HepG2 (cell line): ENCODE data around the gene SRCIN1. TPM values are rescaled to one million over a fixed set of nuclear protein-coding genes. Genes with fewer than 3 reads are reported as not detected.

ENCODE experiments used
- ATAC-seq: fragments of 200-7000 bp; cut with Tn5 transposase; 3 replicates; pipeline ENCODE4 v1.9.1; 2020; ENCODE audit warnings: mild to moderate bottlenecking, moderate library complexity
- BruUV-seq: library from RNA; stranded (reverse); fragments of 400-500 nt; replicated peaks from 2 replicates; lab custom pipeline; 2021; lab: Mats Ljungman, UMichigan
- CTCF ChIA-PET: fragments of 300-600 bp; formaldehyde crosslinking; extraction: SDS; loops from one replicate; lab custom pipeline; 2021; ENCODE audit warnings: low total read pairs, inconsistent platforms, low intra/inter-chr PET ratio; lab: Yijun Ruan, JAX
- POLR2A ChIA-PET: fragments of 350-600 bp; sonication (Branson Sonifier 250); formaldehyde crosslinking; loops from one replicate; lab custom pipeline; 2020; ENCODE audit warnings: antibody characterized with exemption, inconsistent platforms; lab: Yijun Ruan, JAX
- DNase-seq: peaks from one replicate; pipeline ENCODE4 v3.0.0-alpha.2; 2015; ENCODE audit warnings: low spot score
- FAIRE-seq: peaks from 3 replicates; lab custom pipeline; 2011; peaks lifted over from hg19 to GRCh38; lab: Jason Lieb, UNC
- H2AFZ ChIP-seq: one replicate; pipeline ENCODE4 v1.6.1; 2011; ENCODE audit warnings: low read length, inconsistent platforms
- H3K27ac ChIP-seq: fragments of 300-600 bp; 3 replicates; pipeline ENCODE4 v1.8.0; 2011; ENCODE audit warnings: mixed run types, mild to moderate bottlenecking, mixed read lengths, low read length, inconsistent platforms; ENCODE audit not compliant: insufficient read depth; ENCODE audit errors: extremely low read length
- H3K27me3 ChIP-seq, 2 experiments: fragments of 200-600 bp in 1 of 2; 2 replicates in 1 of 2; 3 replicates in 1 of 2; pipeline versions ENCODE4 v1.6.0 to v1.8.0; 2011; ENCODE audit warnings: low read length in 2 of 2, mild to moderate bottlenecking in 2 of 2, moderate library complexity in 2 of 2, inconsistent platforms in 1 of 2; ENCODE audit not compliant: insufficient read depth in 2 of 2, control insufficient read depth in 1 of 2
- H3K36me3 ChIP-seq, 2 experiments: fragments of 200-600 bp in 1 of 2; replicated peaks in 1 of 2; 2 replicates in 1 of 2; 3 replicates in 1 of 2; pipeline versions ENCODE4 v1.5.1 to v1.8.0; 2011; ENCODE audit warnings: low read length in 2 of 2, inconsistent platforms in 1 of 2; ENCODE audit not compliant: insufficient read depth in 2 of 2, control insufficient read depth in 1 of 2
- H3K4me1 ChIP-seq: 2 replicates; pipeline ENCODE4 v1.5.1; 2012; ENCODE audit warnings: low read length, inconsistent platforms; ENCODE audit not compliant: insufficient read depth
- H3K4me2 ChIP-seq: 2 replicates; pipeline ENCODE4 v1.6.0; 2011; ENCODE audit warnings: low read depth, low read length, inconsistent platforms
- H3K4me3 ChIP-seq, 3 experiments: fragments of 200-600 bp in 1 of 3; sonication (generic), shearing (Covaris generic) in 1 of 3; replicated peaks in 1 of 3; 2 replicates each; pipeline ENCODE4 v1.5.1; 2011 to 2016; ENCODE audit warnings: low read length in 3 of 3, inconsistent platforms in 2 of 3, low read depth in 2 of 3, mild to moderate bottlenecking in 2 of 3, control low read depth in 1 of 3, mixed read lengths in 1 of 3; ENCODE audit not compliant: insufficient read depth in 1 of 3
- H3K79me2 ChIP-seq: one replicate; pipeline ENCODE4 v1.6.1; 2011; ENCODE audit warnings: low read length, inconsistent platforms; ENCODE audit not compliant: insufficient read depth
- H3K9ac ChIP-seq: 2 replicates; pipeline ENCODE4 v1.6.0; 2011; ENCODE audit warnings: mild to moderate bottlenecking, low read depth, low read length, inconsistent platforms; ENCODE audit not compliant: insufficient read depth
- H3K9me3 ChIP-seq: 2 replicates; pipeline ENCODE4 v1.5.1; 2012; ENCODE audit warnings: mild to moderate bottlenecking, low read length
- H4K20me1 ChIP-seq: 2 replicates; pipeline ENCODE4 v1.6.0; 2011; ENCODE audit warnings: inconsistent platforms, mild to moderate bottlenecking, low read length, moderate library complexity; ENCODE audit not compliant: insufficient read depth
- ARID2 ChIP-seq: sonication (generic); formaldehyde crosslinking; IDR thresholded peaks from 2 replicates; pipeline ENCODE4 v1.8.1; 2022; ENCODE audit warnings: mild to moderate bottlenecking, missing genetic modification reagents, borderline replicate concordance
- ARNT2 ChIP-seq: sonication (generic); formaldehyde crosslinking; IDR thresholded peaks from 2 replicates; pipeline ENCODE4 v1.8.0; 2022; ENCODE audit warnings: mild to moderate bottlenecking, low read depth, missing genetic modification reagents, moderate library complexity
- BORCS8-MEF2B ChIP-seq: sonication (generic); formaldehyde crosslinking; IDR thresholded peaks from 2 replicates; pipeline ENCODE4 v1.8.0; 2022; ENCODE audit warnings: mild to moderate bottlenecking, missing genetic modification reagents
- FOXP1 ChIP-seq, 2 experiments: fragments of 450-650 bp in 1 of 2; IDR thresholded peaks; 2 replicates each; pipeline ENCODE4 v1.6.1; 2017 to 2018; ENCODE audit warnings: antibody characterized with exemption in 1 of 2
- MAFF ChIP-seq: IDR thresholded peaks from 2 replicates; pipeline ENCODE4 v1.6.1; 2011; ENCODE audit warnings: low read depth, low read length, improper control_type of control experiment
- NR2C2 ChIP-seq: sonication (generic); formaldehyde crosslinking; IDR thresholded peaks from 2 replicates; pipeline ENCODE4 v1.4.0; 2020; ENCODE audit warnings: missing genetic modification reagents, mild to moderate bottlenecking, moderate library complexity, borderline replicate concordance
- TCF7L2 ChIP-seq: IDR thresholded peaks from 2 replicates; pipeline ENCODE4 v1.6.1; 2011; ENCODE audit warnings: mild to moderate bottlenecking, low read depth, low read length, moderate library complexity
- ZBTB4 ChIP-seq: sonication (generic); formaldehyde crosslinking; IDR thresholded peaks from 2 replicates; pipeline ENCODE4 v1.4.0; 2020; ENCODE audit warnings: missing genetic modification reagents, mild to moderate bottlenecking, borderline replicate concordance
- ZNF605 ChIP-seq: sonication (generic); formaldehyde crosslinking; IDR thresholded peaks from 2 replicates; pipeline ENCODE4 v1.8.0; 2022; ENCODE audit warnings: mild to moderate bottlenecking, missing genetic modification reagents
- WGBS: methylation state at CpG from one replicate; pipeline ENCODE4 v1.1.6; 2017; ENCODE audit warnings: low lambda C conversion rate; 5-methylcytosine and 5-hydroxymethylcytosine counted together
- in situ Hi-C: cut with HindIII; loops from 2 replicates; pipeline ENCODE4 v1.10.0; 2017; ENCODE audit warnings: low pct_unique_long_range_greater_than_20kb; ENCODE audit not compliant: extremely low pct_ligation_motif_present
- intact Hi-C: fragments of 100-400 bp; cut with micrococcal nuclease; formaldehyde crosslinking; loops from one replicate; pipeline ENCODE4 v1.10.0; 2022; ENCODE audit not compliant: unreplicated experiment
- polyA plus RNA-seq, 8 experiments: library from polyadenylated mRNA; depleted of rRNA in 3 of 8; stranded (reverse) in 7 of 8; unstranded in 1 of 8; fragments of >200 nt; fragmentation: Illumina TruSeq in 4 of 8; extraction: Trizol in 4 of 8; gene quantifications; 2 replicates each; pipeline versions ENCODE4 v1.2.1 to v1.2.3, GENCODE V29; 2011 to 2016; ENCODE audit warnings: low read depth in 4 of 8, missing spikeins in 1 of 8, mixed read lengths in 1 of 8; ENCODE audit not compliant: insufficient read depth in 1 of 8
- total RNA-seq, 5 experiments: library from RNA; depleted of rRNA; stranded (reverse); fragments of >200 nt; fragmentation: Illumina TruSeq; extraction: Trizol; gene quantifications; 2 replicates each; pipeline ENCODE4 v1.2.3, GENCODE V29; 2016; ENCODE audit warnings: low read depth in 1 of 5

Gene SRCIN1
- total and polyA plus RNA-seq, 2 of the 13 experiments (the other 11 are each of a cell fraction or from before 2014, with no cell fraction given), result 1.2 to 9.6 TPM

- no peaks in the 10 kb centered on the region for H3K9me3 ChIP-seq
- peaks cover 37% of the 10 kb centered on the region for H3K4me1 ChIP-seq
- no peak overlapping the region for H3K27ac ChIP-seq
- H2AFZ ChIP-seq, result no peak overlapping the region
- in situ Hi-C loops, result no loop called here
- TF ChIP-seq ZNF605 (CRISPR knock-in tag) (no peak), BORCS8-MEF2B (CRISPR knock-in tag) (no peak), ZBTB4 (CRISPR knock-in tag) (no peak), ARNT2 (CRISPR knock-in tag) (no peak), TCF7L2 (no peak), ARID2 (CRISPR knock-in tag) (no peak), NR2C2 (CRISPR knock-in tag) (no peak), MAFF (no peak), FOXP1 (IDR thresholded peaks at IDR 0.05) (no peak), FOXP1 (CRISPR knock-in tag; IDR thresholded peaks at IDR 0.05) (no peak)
- BruUV-seq, result no TSS peak
- H3K27me3 ChIP-seq, result peaks cover 2 to 6% of the 10 kb centered on the region in 2 experiments; a peak in 2 of 5 replicates
- ChIA-PET CTCF (no interaction called here), POLR2A (interaction anchor here (1.2 kb wide), 1 partner anchor 95 kb away, joined by 3 read pairs; no protein-coding TSS in a partner anchor)
- no peak for DNase-seq
- 92% methylated on average over 23 of the region's 23 CpGs for WGBS
- H4K20me1 ChIP-seq, result no peaks in the 10 kb centered on the region; the same call in 1 of the 2 replicates
- H3K36me3 ChIP-seq, result no peaks in the 10 kb centered on the region
- no peak for ATAC-seq
- FAIRE-seq, result no peak
- H3K9ac ChIP-seq, result no peak overlapping the region
- no peak overlapping the region for H3K4me3 ChIP-seq
- intact Hi-C loops, result no loop called here
- H3K79me2 ChIP-seq, result no peaks in the 10 kb centered on the region
- H3K4me2 ChIP-seq, result no peak overlapping the region
These were observed 43.6 kb downstream of the SRCIN1 start for GRCh38 chr17:38562215-38562569.
